ENCODE data around the gene SMIM24. TPM values are rescaled to one million over a fixed set of nuclear protein-coding genes. Genes with fewer than 3 reads are reported as not detected.
"Not testable (repeated sequence)": the region's sequence is repeated elsewhere in the genome, so short reads cannot be mapped to it uniquely, and the experiment has no call there.

Gene SMIM24
- total and polyA plus RNA-seq, 7 experiments from 2014 or later, result 0.82 to 1.8 TPM; not detected in 5

GRCh38 chr19:3430366-3430680 is 50.0 kb downstream of the SMIM24 start:
- peaks cover 7 to 16% (median 10%) of the 10 kb centered on the region in 7 donors for H3K4me1 Mint-ChIP-seq
- H3K27me3 Mint-ChIP-seq; H3K27ac ChIP-seq (ENCODE audit: low read depth, low read length); H3K4me1 ChIP-seq (ENCODE audit: control insufficient read depth in 2 of 2, insufficient read depth in 2 of 2, low read length in 2 of 2); DNase-seq; H3K4me3 Mint-ChIP-seq; H3K4me3 ChIP-seq (ENCODE audit: low read length); ATAC-seq; H3K27me3 ChIP-seq (ENCODE audit: control insufficient read depth in 2 of 2, insufficient read depth in 2 of 2, low read length in 2 of 2); H3K9me3 ChIP-seq (ENCODE audit: control insufficient read depth in 2 of 3, low read length in 3 of 3); H3K9me3 Mint-ChIP-seq; H3K27ac Mint-ChIP-seq: not testable (repeated sequence)
- intact Hi-C loops (cut with micrococcal nuclease), result loop anchor here in 1 of 2 donors (10.0 kb wide), 2 partner anchors 476 to 646 kb away; partner anchors contain the start of genes SGTA and THOP1
- peaks cover 0 to 19% (median 5%) of the 10 kb centered on the region in 5 donors for H3K36me3 Mint-ChIP-seq
- POLR2A ChIA-PET, result interaction anchor here (1.0 to 1.1 kb wide), 2 partner anchors 92 to 103 kb away, joined by 3 to 6 read pairs; no protein-coding TSS in a partner anchor
- CTCF ChIA-PET, result interaction anchor here (0.7 to 2.6 kb wide), 10 partner anchors 8 to 104 kb away, joined by 3 to 24 read pairs (median 5); no protein-coding TSS in a partner anchor
- H3K36me3 ChIP-seq (ENCODE audit: control insufficient read depth in 2 of 3, insufficient read depth in 3 of 3, low read length in 3 of 3), result peaks cover 0 to 12% (median 0%) of the 10 kb centered on the region in 3 experiments

GRCh38 chr19:3426433-3426832 is 53.9 kb downstream of the SMIM24 start:
- no peak overlapping the region for H3K27ac Mint-ChIP-seq
- intact Hi-C loops (cut with micrococcal nuclease), result no loop called here
- peaks cover 0 to 14% (median 4%) of the 10 kb centered on the region in 5 donors for H3K36me3 Mint-ChIP-seq
- Histone ChIP-seq H3K4me3 (ENCODE audit: low read length) (no peak overlapping the region), H3K36me3 (ENCODE audit: control insufficient read depth in 2 of 3, insufficient read depth in 3 of 3, low read length in 3 of 3) (peaks cover 0 to 18% (median 0%) of the 10 kb centered on the region in 3 experiments), H3K9me3 (ENCODE audit: control insufficient read depth in 2 of 3, low read length in 3 of 3) (no peaks in the 10 kb centered on the region), H3K27ac (ENCODE audit: low read depth, low read length) (no peak overlapping the region), H3K4me1 (ENCODE audit: control insufficient read depth in 2 of 2, insufficient read depth in 2 of 2, low read length in 2 of 2) (no peaks in the 10 kb centered on the region), H3K27me3 (ENCODE audit: control insufficient read depth in 2 of 2, insufficient read depth in 2 of 2, low read length in 2 of 2) (no peaks in the 10 kb centered on the region)
- DNase-seq (no peak), ATAC-seq (no peak)
- ChIA-PET CTCF (no interaction called here), POLR2A (no interaction called here)
- H3K27me3 Mint-ChIP-seq, result no peaks in the 10 kb centered on the region
- H3K4me3 Mint-ChIP-seq, result no peak overlapping the region
- H3K9me3 Mint-ChIP-seq, result peaks cover 0 to 3% (median 0%) of the 10 kb centered on the region in 11 donors
- H3K4me1 Mint-ChIP-seq, result peaks cover 0 to 4% (median 0%) of the 10 kb centered on the region in 7 donors

Other genes starting within 250 kb of the SMIM24 start
- 10 to 100 TPM; 15.0 to 35.2 (median 33.1) TPM for gene NFIC, start 113.9 kb downstream of the SMIM24 start, total RNA-seq
- 10 to 100 TPM; 12.2 to 24.6 TPM for gene NFIC, start 113.9 kb downstream of the SMIM24 start, polyA plus RNA-seq
- not detected for gene SMIM44, start 2.9 kb upstream of the SMIM24 start, total RNA-seq
- gene SMIM44, start 2.9 kb upstream of the SMIM24 start, polyA plus RNA-seq, result not detected
- 10 to 100 TPM in 1 of 5 experiments, 1 to 10 TPM in 4; 4.4 to 16.4 (median 8.0) TPM for gene DOHH, start 20.1 kb upstream of the SMIM24 start, total RNA-seq
- gene DOHH, start 20.1 kb upstream of the SMIM24 start, polyA plus RNA-seq, result 10 to 100 TPM in 1 of 2 donors, 1 to 10 TPM in 1; 4.6 to 15.0 TPM
- 10 to 100 TPM; 60.7 to 90.7 (median 71.3) TPM for gene FZR1, start 25.8 kb upstream of the SMIM24 start, total RNA-seq
- 10 to 100 TPM in 1 of 2 donors, 1 to 10 TPM in 1; 7.8 to 15.1 TPM for gene FZR1, start 25.8 kb upstream of the SMIM24 start, polyA plus RNA-seq
- 10 to 100 TPM in 3 of 5 experiments, 1 to 10 TPM in 2; 5.6 to 11.5 (median 10.6) TPM for gene TEKTIP1, start 58.6 kb upstream of the SMIM24 start, total RNA-seq
- gene TEKTIP1, start 58.6 kb upstream of the SMIM24 start, polyA plus RNA-seq, result not detected
- 100 to 1,000 TPM in 3 of 5 experiments, 10 to 100 TPM in 2; 95.2 to 153 (median 101) TPM for gene MFSD12, start 77.1 kb upstream of the SMIM24 start, total RNA-seq
- gene MFSD12, start 77.1 kb upstream of the SMIM24 start, polyA plus RNA-seq, result 10 to 100 TPM; 41.2 to 74.0 TPM
- gene HMG20B, start 92.4 kb upstream of the SMIM24 start, total RNA-seq, result 10 to 100 TPM; 37.9 to 63.7 (median 53.0) TPM
- 10 to 100 TPM; 50.6 to 65.6 TPM for gene HMG20B, start 92.4 kb upstream of the SMIM24 start, polyA plus RNA-seq
- gene GIPC3, start 105.0 kb upstream of the SMIM24 start, total RNA-seq, result 1 to 10 TPM in 4 of 5 experiments, under 1 TPM in 1; 0.85 to 3.3 (median 2.9) TPM
- 1 to 10 TPM; 1.3 to 1.5 TPM for gene GIPC3, start 105.0 kb upstream of the SMIM24 start, polyA plus RNA-seq
- 1 to 10 TPM in 4 of 5 experiments, under 1 TPM in 1; 0.73 to 5.9 (median 4.1) TPM for gene TBXA2R, start 126.3 kb upstream of the SMIM24 start, total RNA-seq
- 1 to 10 TPM; 6.4 to 9.0 TPM for gene TBXA2R, start 126.3 kb upstream of the SMIM24 start, polyA plus RNA-seq
- 10 to 100 TPM; 35.4 to 46.7 (median 37.1) TPM for gene CACTIN, start 146.3 kb upstream of the SMIM24 start, total RNA-seq
- gene CACTIN, start 146.3 kb upstream of the SMIM24 start, polyA plus RNA-seq, result 10 to 100 TPM in 1 of 2 donors, 1 to 10 TPM in 1; 9.5 to 22.2 TPM
- gene PIP5K1C, start 219.9 kb upstream of the SMIM24 start, total RNA-seq, result 10 to 100 TPM; 21.5 to 32.4 (median 30.7) TPM
- 10 to 100 TPM in 1 of 2 donors, 1 to 10 TPM in 1; 6.8 to 17.8 TPM for gene PIP5K1C, start 219.9 kb upstream of the SMIM24 start, polyA plus RNA-seq
- gene TJP3, start 227.9 kb upstream of the SMIM24 start, total RNA-seq, result 10 to 100 TPM in 4 of 5 experiments, 1 to 10 TPM in 1; 1.2 to 20.1 (median 16.8) TPM
- gene TJP3, start 227.9 kb upstream of the SMIM24 start, polyA plus RNA-seq, result 10 to 100 TPM; 14.0 to 16.1 TPM

Data from naive thymus-derived CD4-positive, alpha-beta T cell (primary cell).